ENCODE measurements around the gene DTNBP1. TPM values are rescaled to one million over a fixed set of nuclear protein-coding genes. Genes with fewer than 3 reads are reported as not detected.

Gene DTNBP1
- total RNA-seq, 1 donor from 2014 or later, result 20.6 TPM

DNA sequence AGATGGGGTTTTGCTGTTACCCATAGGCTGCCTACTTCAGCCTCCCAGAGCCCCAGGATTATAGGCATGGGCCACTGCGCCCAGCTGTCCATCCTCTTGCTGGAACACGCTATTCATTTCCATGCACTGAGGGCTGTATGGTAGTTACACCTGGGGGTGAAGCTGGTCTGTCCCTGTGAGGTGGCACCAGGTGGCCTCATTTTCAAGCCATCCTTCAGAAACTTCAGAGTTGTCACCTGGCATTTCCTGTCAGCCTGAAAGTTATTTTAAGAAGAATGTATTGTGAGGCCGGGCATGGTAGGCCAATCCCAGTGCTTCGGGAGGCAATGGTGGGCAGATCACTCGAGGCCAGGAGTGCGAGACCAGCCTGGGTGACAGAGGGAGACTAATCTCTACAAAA is 147.6 kb downstream of the DTNBP1 start:
- peaks cover 83% of the 10 kb centered on the region for H3K36me3 Mint-ChIP-seq (ENCODE audit: low read depth)
- H3K4me3 Mint-ChIP-seq (ENCODE audit: low read depth), result no peak overlapping the region
- H3K4me1 Mint-ChIP-seq (ENCODE audit: low read depth), result peaks cover 5% of the 10 kb centered on the region
- H3K9me3 Mint-ChIP-seq, result no peaks in the 10 kb centered on the region
- peak overlapping the region; percentile 57 for H3K27ac Mint-ChIP-seq
- H3K27me3 Mint-ChIP-seq (ENCODE audit: low read depth), result no peaks in the 10 kb centered on the region
- no peak for DNase-seq (ENCODE audit: low spot score)
- intact Hi-C loops (cut with micrococcal nuclease), result no loop called here

DNA sequence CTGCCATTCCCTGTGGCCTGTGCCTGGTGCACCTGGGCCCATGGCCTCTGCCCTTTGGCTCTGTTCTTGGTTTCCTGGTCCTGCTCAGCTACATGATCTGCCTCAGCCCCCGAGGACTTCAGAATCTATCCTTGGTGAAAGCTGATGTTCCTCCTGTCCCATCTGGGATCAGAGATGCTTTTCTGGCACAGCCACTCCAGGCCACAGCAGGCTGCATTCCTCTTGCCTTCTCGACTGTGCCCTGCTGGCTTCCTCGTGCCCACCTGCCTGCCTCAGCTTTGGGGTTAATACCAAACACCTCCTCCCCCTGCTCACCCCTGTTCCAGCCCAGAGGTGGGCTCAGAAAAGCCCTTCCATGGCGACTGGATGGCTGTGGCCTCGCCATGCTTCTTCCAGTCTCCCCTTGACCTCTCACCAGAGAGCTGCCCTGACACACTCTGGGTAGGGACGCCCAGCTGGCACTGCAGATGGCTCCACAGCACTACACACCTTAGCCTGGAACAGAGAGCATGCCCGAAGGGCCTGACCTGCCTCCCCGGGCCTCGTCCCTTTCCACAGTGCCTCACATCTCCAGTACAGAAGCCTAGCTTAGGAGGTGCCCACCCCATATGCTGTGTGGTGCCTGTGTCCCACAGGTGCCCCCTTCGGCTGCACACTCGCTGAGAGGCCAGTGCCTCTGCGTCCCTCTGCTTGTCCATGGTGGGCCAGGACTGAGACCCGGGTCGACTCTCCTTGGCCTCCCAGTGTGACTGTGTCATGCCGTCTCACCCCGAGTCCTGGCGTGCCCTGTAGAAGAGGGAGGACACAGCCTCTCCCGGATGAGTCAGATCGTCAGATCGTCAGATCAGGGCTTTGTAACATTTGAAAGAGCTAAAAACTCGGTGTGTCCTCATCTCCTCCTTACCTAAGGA is 148.8 kb downstream of the DTNBP1 start:
- Mint-ChIP-seq H3K27ac (peak overlapping the region; percentile 52), H3K27me3 (ENCODE audit: low read depth) (no peaks in the 10 kb centered on the region), H3K36me3 (ENCODE audit: low read depth) (peaks cover 81% of the 10 kb centered on the region), H3K4me3 (ENCODE audit: low read depth) (no peak overlapping the region), H3K4me1 (ENCODE audit: low read depth) (peaks cover 8% of the 10 kb centered on the region), H3K9me3 (no peaks in the 10 kb centered on the region)
- intact Hi-C loops (cut with micrococcal nuclease), result no loop called here
- DNase-seq (ENCODE audit: low spot score), result no peak

- peaks cover 11% of the 10 kb centered on the region for H3K4me1 Mint-ChIP-seq (ENCODE audit: low read depth)
- no peak overlapping the region for H3K4me3 Mint-ChIP-seq (ENCODE audit: low read depth)
- DNase-seq (ENCODE audit: low spot score), result no peak
- no peak overlapping the region for H3K27ac Mint-ChIP-seq
- intact Hi-C loops (cut with micrococcal nuclease), result no loop called here
- no peaks in the 10 kb centered on the region for H3K27me3 Mint-ChIP-seq (ENCODE audit: low read depth)
- no peaks in the 10 kb centered on the region for H3K9me3 Mint-ChIP-seq
- H3K36me3 Mint-ChIP-seq (ENCODE audit: low read depth), result peaks cover 81% of the 10 kb centered on the region
Observed at GRCh38 chr6:15513131-15513771, 149.6 kb downstream of the DTNBP1 start.

GRCh38 chr6:15512721-15513120 is 150.1 kb downstream of the DTNBP1 start:
- H3K4me3 Mint-ChIP-seq (ENCODE audit: low read depth), result no peak overlapping the region
- intact Hi-C loops (cut with micrococcal nuclease), result no loop called here
- no peak overlapping the region for H3K27ac Mint-ChIP-seq
- no peaks in the 10 kb centered on the region for H3K9me3 Mint-ChIP-seq
- H3K4me1 Mint-ChIP-seq (ENCODE audit: low read depth), result peaks cover 11% of the 10 kb centered on the region
- no peak for DNase-seq (ENCODE audit: low spot score)
- no peaks in the 10 kb centered on the region for H3K27me3 Mint-ChIP-seq (ENCODE audit: low read depth)
- H3K36me3 Mint-ChIP-seq (ENCODE audit: low read depth), result peaks cover 77% of the 10 kb centered on the region

GRCh38 chr6:15512126-15512525 is 150.7 kb downstream of the DTNBP1 start:
- Mint-ChIP-seq H3K27me3 (ENCODE audit: low read depth) (no peaks in the 10 kb centered on the region), H3K9me3 (no peaks in the 10 kb centered on the region), H3K27ac (no peak overlapping the region), H3K36me3 (ENCODE audit: low read depth) (peaks cover 79% of the 10 kb centered on the region), H3K4me3 (ENCODE audit: low read depth) (no peak overlapping the region), H3K4me1 (ENCODE audit: low read depth) (peaks cover 11% of the 10 kb centered on the region)
- intact Hi-C loops (cut with micrococcal nuclease), result no loop called here
- no peak for DNase-seq (ENCODE audit: low spot score)

DNA sequence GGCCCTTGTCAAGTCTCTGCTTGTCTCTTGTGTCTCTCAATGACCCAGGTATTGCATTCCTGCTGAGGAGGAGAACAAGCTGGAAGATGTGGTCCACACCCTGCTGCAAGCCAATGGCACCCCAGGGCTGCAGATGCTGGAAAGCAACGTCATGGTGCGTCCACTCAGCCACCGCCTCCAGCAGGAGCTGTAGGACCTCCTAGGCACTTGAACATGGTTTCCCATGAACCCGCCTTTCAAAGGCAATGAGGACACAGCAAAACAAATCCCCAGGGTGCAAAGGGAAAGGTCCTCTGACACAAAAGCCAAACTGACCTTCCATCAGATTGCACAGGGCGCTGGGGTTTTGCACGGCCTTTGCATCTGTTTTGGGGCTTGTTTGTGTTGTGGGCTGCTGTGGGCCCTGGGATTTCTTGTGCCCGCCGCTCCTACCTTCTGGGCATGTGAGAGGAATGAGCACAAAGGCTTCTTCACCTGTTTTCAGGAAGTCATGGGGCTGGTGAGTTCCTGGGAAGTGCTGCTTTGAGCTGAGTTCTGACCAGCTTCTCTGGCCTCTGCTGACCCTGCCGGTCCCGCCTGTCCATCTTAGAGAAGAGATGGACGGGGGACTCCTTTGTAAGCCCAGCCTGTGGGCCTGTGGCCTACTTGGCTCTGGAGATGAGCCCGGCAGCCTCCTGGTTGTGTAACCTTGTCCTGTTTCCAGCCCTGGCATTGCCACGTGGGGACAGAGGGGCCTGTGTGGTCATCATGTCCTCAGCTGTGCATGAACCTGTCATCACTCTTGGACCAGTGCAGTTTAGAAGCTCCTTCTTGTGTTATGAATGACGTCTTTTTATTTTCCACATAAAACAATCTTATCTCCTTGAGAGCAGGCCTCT is 151.3 kb downstream of the DTNBP1 start:
- H3K36me3 Mint-ChIP-seq (ENCODE audit: low read depth), result peaks cover 79% of the 10 kb centered on the region
- intact Hi-C loops (cut with micrococcal nuclease), result no loop called here
- no peak overlapping the region for H3K4me3 Mint-ChIP-seq (ENCODE audit: low read depth)
- H3K27ac Mint-ChIP-seq, result no peak overlapping the region
- no peaks in the 10 kb centered on the region for H3K9me3 Mint-ChIP-seq
- H3K4me1 Mint-ChIP-seq (ENCODE audit: low read depth), result peaks cover 11% of the 10 kb centered on the region
- no peaks in the 10 kb centered on the region for H3K27me3 Mint-ChIP-seq (ENCODE audit: low read depth)
- no peak for DNase-seq (ENCODE audit: low spot score)

GRCh38 chr6:15510536-15511247 is 152.1 kb downstream of the DTNBP1 start:
- intact Hi-C loops (cut with micrococcal nuclease), result no loop called here
- DNase-seq (ENCODE audit: low spot score), result no peak
- H3K27me3 Mint-ChIP-seq (ENCODE audit: low read depth), result no peaks in the 10 kb centered on the region
- H3K4me3 Mint-ChIP-seq (ENCODE audit: low read depth), result no peak overlapping the region
- peak overlapping the region; percentile 65 for H3K27ac Mint-ChIP-seq
- no peaks in the 10 kb centered on the region for H3K9me3 Mint-ChIP-seq
- peaks cover 11% of the 10 kb centered on the region for H3K4me1 Mint-ChIP-seq (ENCODE audit: low read depth)
- peaks cover 82% of the 10 kb centered on the region for H3K36me3 Mint-ChIP-seq (ENCODE audit: low read depth)

DNA sequence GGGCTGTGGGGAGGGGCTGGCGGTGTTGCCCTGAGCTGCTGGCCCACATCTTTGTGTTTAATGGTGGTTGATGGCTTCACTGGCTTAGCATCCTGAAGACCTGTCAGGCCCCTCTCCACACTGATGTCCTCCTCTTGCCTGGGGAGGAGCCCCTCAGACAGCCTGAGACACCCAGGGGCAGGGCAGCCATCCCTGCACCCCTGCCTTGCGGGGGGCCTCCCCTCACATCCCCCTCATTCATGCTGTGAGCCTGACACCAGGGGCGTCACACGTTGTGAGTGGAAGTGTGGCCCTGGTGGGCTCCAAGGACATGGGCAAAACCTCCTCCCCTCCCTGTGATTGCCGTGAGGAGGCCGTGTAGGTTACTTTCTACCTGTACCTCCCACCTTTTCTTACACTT is 152.7 kb downstream of the DTNBP1 start:
- DNase-seq (ENCODE audit: low spot score), result no peak
- Mint-ChIP-seq H3K4me3 (ENCODE audit: low read depth) (no peak overlapping the region), H3K9me3 (no peaks in the 10 kb centered on the region), H3K27me3 (ENCODE audit: low read depth) (no peaks in the 10 kb centered on the region), H3K4me1 (ENCODE audit: low read depth) (peaks cover 11% of the 10 kb centered on the region), H3K27ac (peak overlapping the region; percentile 67), H3K36me3 (ENCODE audit: low read depth) (peaks cover 82% of the 10 kb centered on the region)
- intact Hi-C loops (cut with micrococcal nuclease), result no loop called here

GRCh38 chr6:15509335-15509933 is 153.4 kb downstream of the DTNBP1 start:
- Mint-ChIP-seq H3K9me3 (no peaks in the 10 kb centered on the region), H3K27me3 (ENCODE audit: low read depth) (no peaks in the 10 kb centered on the region), H3K36me3 (ENCODE audit: low read depth) (peaks cover 82% of the 10 kb centered on the region), H3K4me1 (ENCODE audit: low read depth) (peaks cover 7% of the 10 kb centered on the region), H3K27ac (peak overlapping the region; percentile 67), H3K4me3 (ENCODE audit: low read depth) (no peak overlapping the region)
- intact Hi-C loops (cut with micrococcal nuclease), result loop anchor here (5.0 kb wide), 1 partner anchor 113 kb away; no protein-coding TSS in a partner anchor
- DNase-seq (ENCODE audit: low spot score), result no peak

- Mint-ChIP-seq H3K4me1 (ENCODE audit: low read depth) (peaks cover 6% of the 10 kb centered on the region), H3K4me3 (ENCODE audit: low read depth) (no peak overlapping the region), H3K27me3 (ENCODE audit: low read depth) (no peaks in the 10 kb centered on the region), H3K9me3 (no peaks in the 10 kb centered on the region), H3K36me3 (ENCODE audit: low read depth) (peaks cover 80% of the 10 kb centered on the region), H3K27ac (peak overlapping the region; percentile 72)
- intact Hi-C loops (cut with micrococcal nuclease), result loop anchor here (5.0 kb wide), 1 partner anchor 113 kb away; no protein-coding TSS in a partner anchor
- no peak for DNase-seq (ENCODE audit: low spot score)
Observed at GRCh38 chr6:15508931-15509330, 153.9 kb downstream of the DTNBP1 start.

DNA sequence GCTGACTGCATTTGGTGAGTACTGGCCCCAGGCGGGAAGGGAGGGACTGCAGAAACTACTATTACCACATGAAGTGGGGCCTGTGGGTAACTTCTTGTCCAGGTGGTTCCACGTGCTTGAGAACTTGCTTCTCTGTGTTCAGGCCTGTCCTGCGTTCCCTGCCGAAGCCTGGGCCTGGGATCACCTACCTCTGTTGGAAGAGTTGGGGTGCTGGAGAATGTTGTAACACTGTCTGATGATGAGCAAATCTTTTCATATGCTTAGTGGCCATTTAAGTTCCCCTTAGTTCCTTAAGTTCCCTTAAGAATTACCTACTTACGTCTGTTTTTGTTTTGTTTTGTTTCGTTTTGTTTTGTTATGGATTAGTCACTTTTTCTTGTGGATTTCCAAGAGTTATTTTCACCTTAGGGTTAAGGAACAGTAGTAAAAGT is 154.4 kb downstream of the DTNBP1 start:
- Mint-ChIP-seq H3K4me3 (ENCODE audit: low read depth) (no peak overlapping the region), H3K36me3 (ENCODE audit: low read depth) (peaks cover 79% of the 10 kb centered on the region), H3K9me3 (no peaks in the 10 kb centered on the region), H3K4me1 (ENCODE audit: low read depth) (peaks cover 6% of the 10 kb centered on the region), H3K27ac (peak overlapping the region; percentile 38), H3K27me3 (ENCODE audit: low read depth) (no peaks in the 10 kb centered on the region)
- no peak for DNase-seq (ENCODE audit: low spot score)
- intact Hi-C loops (cut with micrococcal nuclease), result loop anchor here (5.0 kb wide), 1 partner anchor 114 kb away; no protein-coding TSS in a partner anchor
